Upper lobe of left lung (tissue), 4 donors: ENCODE measurements around the gene SMCHD1.

Experiments
- EP300 ChIP-seq, 4 donors: sonication (generic); formaldehyde crosslinking; IDR thresholded peaks; one replicate each; pipeline ENCODE4 v1.5.1; 2017; ENCODE audit warnings: antibody characterized with exemption in 4 of 4, control low read depth in 2 of 4
- POLR2A ChIP-seq, 4 donors: fragments of 450-650 bp; IDR thresholded peaks; one replicate each; pipeline ENCODE4 v1.5.1; 2016 to 2017; ENCODE audit warnings: antibody characterized with exemption in 4 of 4, mild to moderate bottlenecking in 2 of 4
- POLR2AphosphoS5 ChIP-seq, 2 donors: sonication (generic); formaldehyde crosslinking; IDR thresholded peaks; one replicate each; pipeline ENCODE4 v1.5.1; 2017; ENCODE audit warnings: antibody characterized with exemption in 2 of 2
- TF ChIP-seq, protein P1 (sequence below), 6 experiments: fragments of 450-650 bp in 4 of 6; fragments of 200-600 bp in 2 of 6; sonication (generic) in 2 of 6; IDR thresholded peaks; one replicate each; pipeline ENCODE4 v1.5.1; 2016 to 2019; ENCODE audit warnings: antibody characterized with exemption in 6 of 6

- TF ChIP-seq POLR2A (IDR thresholded peaks at IDR 0.05) (no peak), POLR2AphosphoS5 (IDR thresholded peaks at IDR 0.05) (no peak), EP300 (IDR thresholded peaks at IDR 0.05) (no peak)
- TF ChIP-seq, protein P1, sequence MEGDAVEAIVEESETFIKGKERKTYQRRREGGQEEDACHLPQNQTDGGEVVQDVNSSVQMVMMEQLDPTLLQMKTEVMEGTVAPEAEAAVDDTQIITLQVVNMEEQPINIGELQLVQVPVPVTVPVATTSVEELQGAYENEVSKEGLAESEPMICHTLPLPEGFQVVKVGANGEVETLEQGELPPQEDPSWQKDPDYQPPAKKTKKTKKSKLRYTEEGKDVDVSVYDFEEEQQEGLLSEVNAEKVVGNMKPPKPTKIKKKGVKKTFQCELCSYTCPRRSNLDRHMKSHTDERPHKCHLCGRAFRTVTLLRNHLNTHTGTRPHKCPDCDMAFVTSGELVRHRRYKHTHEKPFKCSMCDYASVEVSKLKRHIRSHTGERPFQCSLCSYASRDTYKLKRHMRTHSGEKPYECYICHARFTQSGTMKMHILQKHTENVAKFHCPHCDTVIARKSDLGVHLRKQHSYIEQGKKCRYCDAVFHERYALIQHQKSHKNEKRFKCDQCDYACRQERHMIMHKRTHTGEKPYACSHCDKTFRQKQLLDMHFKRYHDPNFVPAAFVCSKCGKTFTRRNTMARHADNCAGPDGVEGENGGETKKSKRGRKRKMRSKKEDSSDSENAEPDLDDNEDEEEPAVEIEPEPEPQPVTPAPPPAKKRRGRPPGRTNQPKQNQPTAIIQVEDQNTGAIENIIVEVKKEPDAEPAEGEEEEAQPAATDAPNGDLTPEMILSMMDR (IDR thresholded peaks at IDR 0.05), result no peak
These were observed 24.8 kb downstream of the SMCHD1 start for GRCh38 chr18:2680216-2680792.
